ENCODE measurements around the gene ZNF619. TPM values are rescaled to one million over a fixed set of nuclear protein-coding genes. Genes with fewer than 3 reads are reported as not detected.
A peak's percentile ranks its signal among the peaks of the same experiment; 100 is the strongest.

The ZNF619 gene
- total and polyA plus RNA-seq, 2 of the 13 experiments (the other 11 are each of a cell fraction or from before 2014, with no cell fraction given), result 0.83 to 5.2 TPM

DNA sequence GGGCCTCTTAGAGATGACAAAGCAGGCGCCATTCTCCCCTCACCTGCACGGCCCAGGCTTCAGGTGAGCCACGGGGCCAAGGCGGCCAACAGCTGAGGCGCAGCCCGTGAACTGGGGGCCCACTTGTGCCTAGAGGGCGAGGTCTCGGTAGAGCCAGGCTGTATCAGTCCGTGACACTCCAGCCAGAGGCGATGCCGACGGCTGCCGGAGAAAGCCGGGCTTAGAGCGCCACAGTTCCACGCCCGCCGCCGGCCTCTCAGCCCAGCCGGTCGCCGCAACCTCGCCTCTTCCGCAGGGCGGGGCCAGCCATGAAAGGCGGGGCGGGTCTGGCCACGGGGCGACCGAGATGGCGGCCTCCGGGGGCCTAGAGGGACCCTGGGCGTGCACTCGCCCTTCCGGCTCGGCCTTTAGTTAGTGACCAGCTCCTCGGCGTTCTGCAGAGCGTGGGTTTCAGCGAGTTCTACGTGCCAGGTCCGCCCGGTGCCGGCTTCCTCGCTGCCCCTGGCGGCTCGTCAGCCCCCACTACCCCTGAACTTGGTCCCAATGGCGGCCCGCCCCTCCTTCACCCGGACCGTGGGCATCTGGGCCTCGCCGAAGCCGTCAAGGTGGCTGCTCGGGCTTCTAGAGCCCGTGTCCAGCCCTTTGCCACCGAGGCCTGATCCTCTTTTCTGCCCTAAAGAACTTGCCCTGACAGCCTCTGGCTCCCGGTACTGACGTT is 47.8 kb downstream of the ZNF619 start, which contains the start of gene ZNF621 (continued):
- TF ChIP-seq ZNF709 (CRISPR knock-in tag; IDR thresholded peaks at IDR 0.05) (no peak), BRD4 (CRISPR knock-in tag; IDR thresholded peaks at IDR 0.05) (peak; percentile 91), ZNF230 (CRISPR knock-in tag; IDR thresholded peaks at IDR 0.05) (peak; percentile 88; the same call in 1 of the 2 replicates), TEAD2 (CRISPR knock-in tag; IDR thresholded peaks at IDR 0.05) (no peak), ZBTB8A (CRISPR knock-in tag; IDR thresholded peaks at IDR 0.05; ENCODE audit: borderline replicate concordance, low read depth) (0 out of 2 replicates have a peak, but pooled peaks have one; percentile 21), MEF2D (CRISPR knock-in tag; IDR thresholded peaks at IDR 0.05) (no peak), NFIB (CRISPR knock-in tag; IDR thresholded peaks at IDR 0.05; ENCODE audit: borderline replicate concordance) (no peak), PAWR (CRISPR knock-in tag; IDR thresholded peaks at IDR 0.05; ENCODE audit: borderline replicate concordance) (no peak), DNMT1 (CRISPR knock-in tag; IDR thresholded peaks at IDR 0.05) (no peak), JUND (CRISPR knock-in tag; IDR thresholded peaks at IDR 0.05) (no peak), RELA (CRISPR knock-in tag; IDR thresholded peaks at IDR 0.05) (peak; percentile 58; the same call in 1 of the 2 replicates), MZF1 (CRISPR knock-in tag; IDR thresholded peaks at IDR 0.05; ENCODE audit: borderline replicate concordance) (no peak), SP2 (CRISPR knock-in tag; IDR thresholded peaks at IDR 0.05) (peak; percentile 50), KDM5A (IDR thresholded peaks at IDR 0.05; ENCODE audit: borderline replicate concordance, low read length) (peak; percentile 88), ZNF891 (CRISPR knock-in tag; IDR thresholded peaks at IDR 0.05) (0 out of 2 replicates have a peak, but pooled peaks have one; percentile 32), ZNF563 (CRISPR knock-in tag; IDR thresholded peaks at IDR 0.05) (no peak), SAP130 (CRISPR knock-in tag; IDR thresholded peaks at IDR 0.05; ENCODE audit: low read depth) (peak; percentile 96), RBM22 (optimal IDR thresholded peaks at IDR 0.05; ENCODE audit: low read length) (no peak), ZNF329 (CRISPR knock-in tag; IDR thresholded peaks at IDR 0.05; ENCODE audit: low read depth) (no peak)
- TF ChIP-seq, protein P1, sequence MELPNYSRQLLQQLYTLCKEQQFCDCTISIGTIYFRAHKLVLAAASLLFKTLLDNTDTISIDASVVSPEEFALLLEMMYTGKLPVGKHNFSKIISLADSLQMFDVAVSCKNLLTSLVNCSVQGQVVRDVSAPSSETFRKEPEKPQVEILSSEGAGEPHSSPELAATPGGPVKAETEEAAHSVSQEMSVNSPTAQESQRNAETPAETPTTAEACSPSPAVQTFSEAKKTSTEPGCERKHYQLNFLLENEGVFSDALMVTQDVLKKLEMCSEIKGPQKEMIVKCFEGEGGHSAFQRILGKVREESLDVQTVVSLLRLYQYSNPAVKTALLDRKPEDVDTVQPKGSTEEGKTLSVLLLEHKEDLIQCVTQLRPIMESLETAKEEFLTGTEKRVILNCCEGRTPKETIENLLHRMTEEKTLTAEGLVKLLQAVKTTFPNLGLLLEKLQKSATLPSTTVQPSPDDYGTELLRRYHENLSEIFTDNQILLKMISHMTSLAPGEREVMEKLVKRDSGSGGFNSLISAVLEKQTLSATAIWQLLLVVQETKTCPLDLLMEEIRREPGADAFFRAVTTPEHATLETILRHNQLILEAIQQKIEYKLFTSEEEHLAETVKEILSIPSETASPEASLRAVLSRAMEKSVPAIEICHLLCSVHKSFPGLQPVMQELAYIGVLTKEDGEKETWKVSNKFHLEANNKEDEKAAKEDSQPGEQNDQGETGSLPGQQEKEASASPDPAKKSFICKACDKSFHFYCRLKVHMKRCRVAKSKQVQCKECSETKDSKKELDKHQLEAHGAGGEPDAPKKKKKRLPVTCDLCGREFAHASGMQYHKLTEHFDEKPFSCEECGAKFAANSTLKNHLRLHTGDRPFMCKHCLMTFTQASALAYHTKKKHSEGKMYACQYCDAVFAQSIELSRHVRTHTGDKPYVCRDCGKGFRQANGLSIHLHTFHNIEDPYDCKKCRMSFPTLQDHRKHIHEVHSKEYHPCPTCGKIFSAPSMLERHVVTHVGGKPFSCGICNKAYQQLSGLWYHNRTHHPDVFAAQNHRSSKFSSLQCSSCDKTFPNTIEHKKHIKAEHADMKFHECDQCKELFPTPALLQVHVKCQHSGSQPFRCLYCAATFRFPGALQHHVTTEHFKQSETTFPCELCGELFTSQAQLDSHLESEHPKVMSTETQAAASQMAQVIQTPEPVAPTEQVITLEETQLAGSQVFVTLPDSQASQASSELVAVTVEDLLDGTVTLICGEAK (IDR thresholded peaks at IDR 0.05), result no peak
- TF ChIP-seq, protein P1 (CRISPR knock-in tag; IDR thresholded peaks at IDR 0.05), result peak; percentile 75; the same call in 1 of the 2 replicates
- TF ChIP-seq, protein P2, sequence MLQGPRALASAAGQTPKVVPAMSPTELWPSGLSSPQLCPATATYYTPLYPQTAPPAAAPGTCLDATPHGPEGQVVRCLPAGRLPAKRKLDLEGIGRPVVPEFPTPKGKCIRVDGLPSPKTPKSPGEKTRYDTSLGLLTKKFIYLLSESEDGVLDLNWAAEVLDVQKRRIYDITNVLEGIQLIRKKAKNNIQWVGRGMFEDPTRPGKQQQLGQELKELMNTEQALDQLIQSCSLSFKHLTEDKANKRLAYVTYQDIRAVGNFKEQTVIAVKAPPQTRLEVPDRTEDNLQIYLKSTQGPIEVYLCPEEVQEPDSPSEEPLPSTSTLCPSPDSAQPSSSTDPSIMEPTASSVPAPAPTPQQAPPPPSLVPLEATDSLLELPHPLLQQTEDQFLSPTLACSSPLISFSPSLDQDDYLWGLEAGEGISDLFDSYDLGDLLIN (CRISPR knock-in tag; IDR thresholded peaks at IDR 0.05; ENCODE audit: borderline replicate concordance), result no peak

All from HepG2 (cell line).